Mammary epithelial cell (primary cell): ENCODE measurements around the gene VSIR.

ENCODE experiments used
- EZH2 ChIP-seq: IDR thresholded peaks from 2 replicates; pipeline ENCODE4 v1.6.1; 2012; ENCODE audit warnings: low read length, inconsistent platforms, borderline replicate concordance
- TF ChIP-seq, protein P1 (sequence below), 2 donors: IDR thresholded peaks in 1 of 2; conservative IDR thresholded peaks in 1 of 2; 2 replicates each; pipeline ENCODE4 v1.5.1; 2011 to 2012; ENCODE audit warnings: inconsistent platforms in 2 of 2, low read length in 2 of 2, mild to moderate bottlenecking in 2 of 2, control low read depth in 1 of 2, low read depth in 1 of 2; ENCODE audit not compliant: insufficient read depth in 1 of 2; ENCODE audit errors: extremely low read depth in 1 of 2

GRCh38 chr10:71815515-71816130 lies 42.3 kb upstream of the VSIR start:
- TF ChIP-seq EZH2 = no peak
- TF ChIP-seq, protein P1, sequence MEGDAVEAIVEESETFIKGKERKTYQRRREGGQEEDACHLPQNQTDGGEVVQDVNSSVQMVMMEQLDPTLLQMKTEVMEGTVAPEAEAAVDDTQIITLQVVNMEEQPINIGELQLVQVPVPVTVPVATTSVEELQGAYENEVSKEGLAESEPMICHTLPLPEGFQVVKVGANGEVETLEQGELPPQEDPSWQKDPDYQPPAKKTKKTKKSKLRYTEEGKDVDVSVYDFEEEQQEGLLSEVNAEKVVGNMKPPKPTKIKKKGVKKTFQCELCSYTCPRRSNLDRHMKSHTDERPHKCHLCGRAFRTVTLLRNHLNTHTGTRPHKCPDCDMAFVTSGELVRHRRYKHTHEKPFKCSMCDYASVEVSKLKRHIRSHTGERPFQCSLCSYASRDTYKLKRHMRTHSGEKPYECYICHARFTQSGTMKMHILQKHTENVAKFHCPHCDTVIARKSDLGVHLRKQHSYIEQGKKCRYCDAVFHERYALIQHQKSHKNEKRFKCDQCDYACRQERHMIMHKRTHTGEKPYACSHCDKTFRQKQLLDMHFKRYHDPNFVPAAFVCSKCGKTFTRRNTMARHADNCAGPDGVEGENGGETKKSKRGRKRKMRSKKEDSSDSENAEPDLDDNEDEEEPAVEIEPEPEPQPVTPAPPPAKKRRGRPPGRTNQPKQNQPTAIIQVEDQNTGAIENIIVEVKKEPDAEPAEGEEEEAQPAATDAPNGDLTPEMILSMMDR (conservative IDR thresholded peaks at IDR 0.05 in 1 of 2, IDR thresholded peaks at IDR 0.05 in 1 of 2; ENCODE audit: extremely low read depth in 1 of 2, insufficient read depth in 1 of 2, low read depth in 1 of 2, low read length in 2 of 2) = no peak
